Endodermal cell (in vitro differentiated cells): ENCODE data around the gene AP4B1. TPM values are rescaled to one million over a fixed set of nuclear protein-coding genes. Genes with fewer than 3 reads are reported as not detected.

ENCODE experiments used
- DNase-seq: peaks from one replicate; pipeline ENCODE4 v3.0.0-alpha.2; 2017
- H3K27ac ChIP-seq: 2 replicates; pipeline ENCODE4 v1.5.1; 2013; ENCODE audit warnings: mild to moderate bottlenecking, low read depth, low read length, moderate library complexity
- H3K27me3 ChIP-seq: 2 replicates; pipeline ENCODE4 v1.6.1; 2013; ENCODE audit warnings: mild to moderate bottlenecking, low read length, moderate library complexity; ENCODE audit not compliant: insufficient read depth, control insufficient read depth, poor library complexity, severe bottlenecking
- H3K36me3 ChIP-seq: 2 replicates; pipeline ENCODE4 v1.7.0; 2013; ENCODE audit warnings: mild to moderate bottlenecking, low read length, moderate library complexity; ENCODE audit not compliant: control insufficient read depth, insufficient read depth
- H3K4me1 ChIP-seq: one replicate; pipeline ENCODE4 v1.7.0; 2013; ENCODE audit warnings: low read length; ENCODE audit not compliant: control insufficient read depth, insufficient read depth
- H3K4me3 ChIP-seq: 2 replicates; pipeline ENCODE4 v1.5.1; 2013; ENCODE audit warnings: mild to moderate bottlenecking, low read length, moderate library complexity
- H3K9ac ChIP-seq: 2 replicates; pipeline ENCODE4 v1.6.1; 2013; ENCODE audit warnings: mild to moderate bottlenecking, low read length, moderate library complexity; ENCODE audit not compliant: poor library complexity, severe bottlenecking; ENCODE audit errors: extremely low read depth
- H3K9me3 ChIP-seq: 2 replicates; pipeline ENCODE4 v1.6.1; 2013; ENCODE audit warnings: mild to moderate bottlenecking, low read length, moderate library complexity; ENCODE audit not compliant: control insufficient read depth
- H3K27ac Mint-ChIP-seq: 2 replicates; pipeline ENCODE4 v1.8.0; 2020; ENCODE audit warnings: mixed read lengths
- H3K27me3 Mint-ChIP-seq: 2 replicates; pipeline ENCODE4 v1.8.0; 2021; ENCODE audit warnings: mild to moderate bottlenecking, mixed read lengths; ENCODE audit not compliant: insufficient read depth
- H3K36me3 Mint-ChIP-seq: 2 replicates; pipeline ENCODE4 v1.8.0; 2020; ENCODE audit warnings: low read depth, mixed read lengths
- H3K4me1 Mint-ChIP-seq: 2 replicates; pipeline ENCODE4 v1.8.0; 2020; ENCODE audit warnings: mixed read lengths
- H3K4me3 Mint-ChIP-seq: 2 replicates; pipeline ENCODE4 v1.8.0; 2020; ENCODE audit warnings: mild to moderate bottlenecking, moderate library complexity, mixed read lengths
- H3K9me3 Mint-ChIP-seq: 2 replicates; pipeline ENCODE4 v1.8.0; 2020; ENCODE audit warnings: mild to moderate bottlenecking, mixed read lengths
- CTCF ChIP-seq: fragments of 200-600 bp; sonication (generic); conservative IDR thresholded peaks from 2 replicates; pipeline ENCODE4 v1.5.0; 2021; ENCODE audit warnings: antibody characterized with exemption, mild to moderate bottlenecking
- WGBS, 2 experiments: methylation state at CpG; one replicate each; pipeline versions ENCODE4 v1.1.5 to v1.1.7; 2013; ENCODE audit warnings: missing lambda C conversion rate in 2 of 2, mixed read lengths in 1 of 2; ENCODE audit not compliant: insufficient coverage in 1 of 2, insufficient read length in 1 of 2; 5-methylcytosine and 5-hydroxymethylcytosine counted together
- total RNA-seq, 2 donors: library from RNA; stranded (reverse); fragmentation: NEBNext Ultra II Directional in 1 of 2; extraction: Animal tissue kit (Norgen Biotek cat#: 25700) in 1 of 2; gene quantifications; 2 replicates in 1 of 2; 3 replicates in 1 of 2; pipeline ENCODE4 v1.2.1, GENCODE V29; 2021

The AP4B1 gene
- total RNA-seq, 2 donors from 2014 or later = 9.6 to 14.7 TPM

- no peak overlapping the region for H3K27ac ChIP-seq
- Mint-ChIP-seq H3K4me3 (no peak overlapping the region), H3K27me3 (no peaks in the 10 kb centered on the region), H3K4me1 (peaks cover 33% of the 10 kb centered on the region), H3K27ac (no peak overlapping the region), H3K36me3 (no peaks in the 10 kb centered on the region), H3K9me3 (no peaks in the 10 kb centered on the region)
- no peak overlapping the region for H3K4me3 ChIP-seq
- 91 to 94% methylated on average over 2 to 5 of the region's 5 CpGs for WGBS, 2 experiments
- H3K9ac ChIP-seq = no peak overlapping the region
- H3K27me3 ChIP-seq = no peaks in the 10 kb centered on the region
- H3K4me1 ChIP-seq = no peaks in the 10 kb centered on the region
- DNase-seq = no peak
- no peaks in the 10 kb centered on the region for H3K36me3 ChIP-seq
- no peak for TF ChIP-seq CTCF
- no peaks in the 10 kb centered on the region for H3K9me3 ChIP-seq
Measured at GRCh38 chr1:113876176-113876575, 28.4 kb downstream of the AP4B1 start.

- no peak for DNase-seq
- H3K27me3 Mint-ChIP-seq = no peaks in the 10 kb centered on the region
- Histone ChIP-seq H3K36me3 (no peaks in the 10 kb centered on the region), H3K9me3 (no peaks in the 10 kb centered on the region), H3K4me1 (no peaks in the 10 kb centered on the region), H3K9ac (no peak overlapping the region), H3K27ac (no peak overlapping the region), H3K27me3 (no peaks in the 10 kb centered on the region), H3K4me3 (no peak overlapping the region)
- no peak for TF ChIP-seq CTCF
- no peaks in the 10 kb centered on the region for H3K36me3 Mint-ChIP-seq
- H3K27ac Mint-ChIP-seq = no peak overlapping the region
- peaks cover 28% of the 10 kb centered on the region for H3K4me1 Mint-ChIP-seq
- H3K9me3 Mint-ChIP-seq = no peaks in the 10 kb centered on the region
- no peak overlapping the region for H3K4me3 Mint-ChIP-seq
- 85 to 92% methylated on average over 2 of the region's 2 CpGs for WGBS, 2 experiments
Measured at GRCh38 chr1:113875714-113876113, 28.9 kb downstream of the AP4B1 start.

- no peaks in the 10 kb centered on the region for H3K36me3 Mint-ChIP-seq
- no peaks in the 10 kb centered on the region for H3K27me3 Mint-ChIP-seq
- no peak overlapping the region for H3K4me3 Mint-ChIP-seq
- TF ChIP-seq CTCF = peak; percentile 75
- WGBS, 2 experiments = 100% methylated on average over 1 of the region's 1 CpG; no CpG with 5 or more reads in 1 of the 2 experiments
- Histone ChIP-seq H3K9ac (no peak overlapping the region), H3K9me3 (no peaks in the 10 kb centered on the region), H3K27me3 (no peaks in the 10 kb centered on the region), H3K27ac (no peak overlapping the region), H3K4me1 (no peaks in the 10 kb centered on the region), H3K4me3 (no peak overlapping the region), H3K36me3 (no peaks in the 10 kb centered on the region)
- no peak overlapping the region for H3K27ac Mint-ChIP-seq
- peak; percentile 66 for DNase-seq
- H3K9me3 Mint-ChIP-seq = no peaks in the 10 kb centered on the region
- peaks cover 22% of the 10 kb centered on the region for H3K4me1 Mint-ChIP-seq
Measured at GRCh38 chr1:113874012-113874879, 30.4 kb downstream of the AP4B1 start.
